Ectodermal cell (in vitro differentiated cells): ENCODE data around the gene MEGF8.
A peak's percentile ranks its signal among the peaks of the same experiment; 100 is the strongest.

ENCODE experiments used
- H3K27ac ChIP-seq: 2 replicates; pipeline ENCODE4 v1.7.0; 2013; ENCODE audit warnings: mild to moderate bottlenecking, low read depth, low read length; ENCODE audit not compliant: insufficient read depth, poor library complexity, severe bottlenecking
- H3K27me3 ChIP-seq: 2 replicates; pipeline ENCODE4 v1.7.0; 2013; ENCODE audit warnings: mild to moderate bottlenecking, low read length; ENCODE audit not compliant: insufficient read depth, control insufficient read depth, poor library complexity, severe bottlenecking
- H3K36me3 ChIP-seq: one replicate; pipeline ENCODE4 v1.7.0; 2013; ENCODE audit warnings: low read length; ENCODE audit not compliant: control insufficient read depth, insufficient read depth
- H3K4me1 ChIP-seq: one replicate; pipeline ENCODE4 v1.7.0; 2013; ENCODE audit warnings: low read length; ENCODE audit not compliant: control insufficient read depth, insufficient read depth
- H3K4me3 ChIP-seq: 2 replicates; pipeline ENCODE4 v1.7.0; 2013; ENCODE audit warnings: low read depth, low read length, control low read depth; ENCODE audit not compliant: insufficient read depth
- H3K9me3 ChIP-seq: 2 replicates; pipeline ENCODE4 v1.7.0; 2013; ENCODE audit warnings: mild to moderate bottlenecking, low read length, moderate library complexity; ENCODE audit not compliant: control insufficient read depth
- WGBS, 2 experiments: methylation state at CpG; one replicate each; pipeline ENCODE4 v1.1.7; 2013; ENCODE audit warnings: missing lambda C conversion rate in 2 of 2; 5-methylcytosine and 5-hydroxymethylcytosine counted together

The MEGF8 gene

GRCh38 chr19:42412227-42412626 lies 86.8 kb downstream of the MEGF8 start:
- Histone ChIP-seq H3K27ac (no peak overlapping the region), H3K36me3 (no peaks in the 10 kb centered on the region), H3K4me3 (no peak overlapping the region), H3K9me3 (no peaks in the 10 kb centered on the region), H3K4me1 (peaks cover 18% of the 10 kb centered on the region), H3K27me3 (peaks cover 3% of the 10 kb centered on the region)
- 44 to 52% methylated on average over 7 of the region's 7 CpGs for WGBS, 2 experiments

DNA sequence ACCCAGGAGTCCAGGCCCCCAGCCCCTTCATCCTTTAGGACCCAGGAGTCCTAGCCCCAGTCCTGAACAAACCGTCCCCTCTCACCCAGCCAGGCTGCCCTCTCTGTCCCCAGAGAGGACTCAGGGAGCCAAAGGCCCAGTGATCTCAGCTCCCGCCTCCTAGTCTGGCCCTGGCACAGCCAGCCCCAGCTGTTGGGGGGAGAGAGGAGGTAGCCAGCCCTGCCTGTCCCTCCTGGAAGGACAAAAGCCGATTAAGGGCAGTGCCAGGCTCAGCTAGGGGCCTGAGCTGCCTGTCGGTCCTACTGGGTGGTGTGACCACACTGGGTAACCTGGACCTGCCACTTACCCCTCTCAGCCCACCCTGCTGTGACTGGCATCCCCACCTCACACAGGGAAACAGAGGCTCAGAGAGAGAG lies 87.2 kb downstream of the MEGF8 start:
- H3K4me3 ChIP-seq = no peak overlapping the region
- WGBS, 2 experiments = 70 to 79% methylated on average over 4 of the region's 4 CpGs
- no peak overlapping the region for H3K27ac ChIP-seq

DNA sequence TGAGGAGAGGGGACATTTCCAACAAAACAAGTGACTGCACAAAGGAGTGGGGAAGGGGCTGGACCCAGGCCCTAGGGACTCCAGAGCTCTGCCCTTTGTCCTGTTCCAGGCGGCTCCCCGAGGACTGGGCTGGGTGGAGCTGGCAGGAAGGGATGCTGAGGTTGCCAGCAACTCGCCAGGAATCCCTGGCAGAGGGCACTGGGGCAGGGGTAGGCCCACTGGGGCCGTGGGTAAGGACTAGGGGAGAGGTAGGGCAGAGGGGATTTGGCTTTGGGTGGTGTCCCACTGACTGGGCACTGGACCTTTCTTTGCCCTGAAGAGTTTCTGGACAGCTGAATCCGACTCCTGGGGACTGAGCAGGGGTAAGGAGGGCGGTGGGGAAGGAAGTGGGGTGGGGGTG lies 93.9 kb downstream of the MEGF8 start:
- peaks cover 33% of the 10 kb centered on the region for H3K27me3 ChIP-seq
- H3K27ac ChIP-seq = no peak overlapping the region
- H3K4me3 ChIP-seq = no peak overlapping the region
- no peaks in the 10 kb centered on the region for H3K9me3 ChIP-seq
- peaks cover 7% of the 10 kb centered on the region for H3K4me1 ChIP-seq
- H3K36me3 ChIP-seq = no peaks in the 10 kb centered on the region
- 79 to 83% methylated on average over 6 of the region's 6 CpGs for WGBS, 2 experiments

More for the DNA sequence above, 87.2 kb downstream of the MEGF8 start:
- Histone ChIP-seq H3K27me3 (peaks cover 3% of the 10 kb centered on the region), H3K36me3 (no peaks in the 10 kb centered on the region), H3K4me1 (peaks cover 18% of the 10 kb centered on the region), H3K9me3 (no peaks in the 10 kb centered on the region)

DNA sequence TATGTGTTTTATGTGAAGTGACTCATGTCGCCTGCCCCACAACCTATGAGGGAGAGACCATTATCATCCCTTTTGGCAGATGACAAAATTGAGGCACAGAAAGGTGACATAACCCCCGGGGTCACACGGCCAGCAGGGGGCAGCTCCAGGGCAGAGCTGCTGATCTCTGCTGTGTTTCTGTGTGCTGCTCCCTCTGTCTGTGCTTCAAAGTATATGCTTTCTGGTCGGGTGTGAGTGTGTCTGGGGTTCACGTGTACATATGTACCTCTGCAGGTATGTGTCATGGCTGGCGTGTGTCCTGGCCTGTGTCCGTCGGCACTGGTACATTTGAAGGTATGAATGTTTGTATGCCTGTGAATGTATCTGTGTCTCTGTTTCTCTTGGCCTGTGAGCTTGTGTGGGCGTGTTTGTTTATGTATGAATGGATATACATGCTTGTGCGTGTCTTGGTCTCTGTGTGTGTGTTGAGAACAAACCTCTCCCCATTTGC lies 94.7 kb downstream of the MEGF8 start:
- H3K4me3 ChIP-seq = no peak overlapping the region
- no peaks in the 10 kb centered on the region for H3K36me3 ChIP-seq
- H3K27me3 ChIP-seq = peaks cover 39% of the 10 kb centered on the region
- 64 to 68% methylated on average over 9 to 10 of the region's 10 CpGs for WGBS, 2 experiments
- H3K9me3 ChIP-seq = no peaks in the 10 kb centered on the region
- H3K4me1 ChIP-seq = peaks cover 7% of the 10 kb centered on the region
- H3K27ac ChIP-seq = no peak overlapping the region

GRCh38 chr19:42421101-42421500 lies 95.7 kb downstream of the MEGF8 start:
- WGBS, 2 experiments = 89 to 93% methylated on average over 4 of the region's 4 CpGs
- Histone ChIP-seq H3K4me1 (peaks cover 7% of the 10 kb centered on the region), H3K27ac (no peak overlapping the region), H3K4me3 (no peak overlapping the region), H3K9me3 (no peaks in the 10 kb centered on the region), H3K27me3 (peaks cover 43% of the 10 kb centered on the region), H3K36me3 (no peaks in the 10 kb centered on the region)

DNA sequence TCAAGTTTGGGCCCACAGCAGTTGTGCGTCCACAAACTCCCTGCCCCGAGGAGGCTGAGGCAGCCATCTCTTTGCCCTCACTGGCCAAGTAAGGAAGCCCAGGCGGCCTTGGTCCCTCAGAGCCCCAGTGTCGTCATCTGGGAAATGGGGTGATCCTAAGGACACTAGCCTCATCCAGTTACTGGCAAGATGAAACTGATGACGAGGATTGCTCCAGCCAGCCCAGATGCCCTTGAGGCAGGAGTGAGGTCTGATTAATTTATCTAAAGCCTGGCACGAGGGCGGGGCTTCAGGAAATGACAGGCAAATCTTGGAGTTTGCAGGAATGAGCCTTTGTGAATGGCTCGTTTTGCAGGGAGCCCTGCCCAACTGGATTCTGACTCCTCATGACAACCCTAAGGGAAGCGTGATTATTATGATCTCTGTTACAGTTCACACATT lies 96.2 kb downstream of the MEGF8 start:
- H3K4me3 ChIP-seq = no peak overlapping the region
- 93 to 94% methylated on average over 9 of the region's 9 CpGs for WGBS, 2 experiments
- H3K27ac ChIP-seq = no peak overlapping the region
- H3K27me3 ChIP-seq = peaks cover 43% of the 10 kb centered on the region
- no peaks in the 10 kb centered on the region for H3K36me3 ChIP-seq
- no peaks in the 10 kb centered on the region for H3K9me3 ChIP-seq
- H3K4me1 ChIP-seq = peaks cover 7% of the 10 kb centered on the region

- Histone ChIP-seq H3K36me3 (no peaks in the 10 kb centered on the region), H3K27ac (no peak overlapping the region), H3K27me3 (peaks cover 43% of the 10 kb centered on the region), H3K9me3 (no peaks in the 10 kb centered on the region), H3K4me3 (peak overlapping the region; percentile 60), H3K4me1 (peaks cover 7% of the 10 kb centered on the region)
- WGBS, 2 experiments = 79 to 83% methylated on average over 17 of the region's 17 CpGs
Observed at GRCh38 chr19:42422092-42422900, 96.9 kb downstream of the MEGF8 start.

DNA sequence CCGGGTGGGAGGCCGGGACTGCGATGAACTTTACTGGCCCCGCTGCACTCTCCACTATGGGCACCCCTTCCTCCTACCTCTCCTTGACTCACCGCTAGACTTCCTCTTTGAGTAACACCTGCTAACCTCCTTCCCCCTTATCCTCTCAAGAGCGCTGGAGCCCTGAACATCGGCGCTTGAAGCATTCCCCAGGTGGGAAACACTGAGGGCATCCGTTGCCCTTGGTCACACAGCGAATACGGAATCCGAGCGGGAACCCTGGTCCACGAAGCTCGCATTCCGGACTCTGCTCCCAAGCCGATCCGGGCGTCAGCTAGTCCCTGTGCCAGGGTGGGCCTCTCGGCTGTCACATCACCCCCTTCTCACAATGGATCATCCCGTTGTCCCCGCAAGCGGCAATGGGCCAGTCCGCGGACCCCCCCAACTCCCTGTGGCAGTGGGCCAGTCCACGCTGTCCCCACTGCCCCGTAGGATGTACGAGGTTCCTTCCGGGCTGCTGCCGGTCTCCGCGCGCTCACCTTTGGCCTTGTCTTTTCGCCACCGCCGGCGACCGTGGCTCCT lies 97.5 kb downstream of the MEGF8 start:
- Histone ChIP-seq H3K36me3 (no peaks in the 10 kb centered on the region), H3K4me3 (peak overlapping the region; percentile 60), H3K9me3 (no peaks in the 10 kb centered on the region), H3K27me3 (peaks cover 43% of the 10 kb centered on the region), H3K27ac (no peak overlapping the region), H3K4me1 (peaks cover 7% of the 10 kb centered on the region)
- 5 to 6% methylated on average over 38 of the region's 38 CpGs for WGBS, 2 experiments

- Histone ChIP-seq H3K4me3 (peak overlapping the region; percentile 60), H3K27ac (no peak overlapping the region), H3K36me3 (no peaks in the 10 kb centered on the region), H3K27me3 (peaks cover 43% of the 10 kb centered on the region), H3K4me1 (peaks cover 7% of the 10 kb centered on the region), H3K9me3 (no peaks in the 10 kb centered on the region)
- WGBS, 2 experiments = 34 to 37% methylated on average over 64 to 65 of the region's 65 CpGs
Observed at GRCh38 chr19:42423462-42424344, 98.3 kb downstream of the MEGF8 start.

DNA sequence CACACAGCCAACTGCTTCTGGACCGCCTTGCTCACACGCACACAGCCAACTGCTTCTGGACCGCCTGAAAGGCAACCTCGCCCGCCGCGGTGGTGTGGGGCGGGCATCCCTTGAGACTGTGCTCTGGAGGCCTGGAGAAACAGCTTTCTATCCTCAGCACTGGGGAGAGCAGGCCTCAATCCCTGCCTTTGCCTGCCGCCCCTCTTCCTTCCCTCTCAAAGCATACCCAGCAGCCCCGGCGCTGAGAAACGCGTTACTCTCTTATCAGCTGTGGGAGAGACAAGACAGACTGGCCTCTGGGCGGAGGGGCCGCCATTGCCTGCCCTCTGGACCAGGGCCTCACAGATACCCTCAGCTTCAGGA lies 98.9 kb downstream of the MEGF8 start:
- Histone ChIP-seq H3K4me3 (no peak overlapping the region), H3K4me1 (peaks cover 7% of the 10 kb centered on the region), H3K27ac (no peak overlapping the region), H3K9me3 (no peaks in the 10 kb centered on the region), H3K27me3 (peaks cover 43% of the 10 kb centered on the region), H3K36me3 (no peaks in the 10 kb centered on the region)
- 82 to 86% methylated on average over 15 of the region's 15 CpGs for WGBS, 2 experiments
